Testis (tissue), 2 donors: Measurements from ENCODE around the gene CRBN.

Source experiments
- POLR2A ChIP-seq: fragments of 450-650 bp; IDR thresholded peaks from one replicate; pipeline ENCODE4 v1.6.1; 2017; ENCODE audit warnings: antibody characterized with exemption, mild to moderate bottlenecking, moderate library complexity
- TF ChIP-seq, protein P1 (sequence below), 3 experiments: fragments of 450-650 bp in 2 of 3; fragments of 200-600 bp in 1 of 3; sonication (generic) in 1 of 3; IDR thresholded peaks; one replicate each; pipeline ENCODE4 v1.5.1; 2016 to 2019; ENCODE audit warnings: antibody characterized with exemption in 3 of 3, mild to moderate bottlenecking in 2 of 3, moderate library complexity in 1 of 3

DNA sequence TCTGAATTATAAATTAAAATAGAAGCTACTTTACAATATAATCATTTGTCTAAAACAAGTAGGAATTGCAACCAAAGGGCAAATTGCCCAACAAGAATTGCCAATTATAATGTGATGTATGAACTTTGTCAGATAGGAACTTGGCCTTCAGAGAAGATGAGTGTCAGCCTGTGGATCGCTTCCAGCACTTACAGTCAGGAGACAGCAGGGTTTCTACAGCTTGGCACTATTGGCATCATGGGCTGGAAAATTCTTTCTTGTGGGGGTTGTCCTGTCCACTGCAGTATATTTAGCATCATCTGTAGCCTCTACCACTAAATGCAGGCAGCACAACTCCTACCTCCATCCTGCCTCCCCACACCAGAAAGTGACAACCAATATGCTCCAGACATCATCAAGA lies 48.1 kb upstream of the CRBN start:
- TF ChIP-seq, protein P1, sequence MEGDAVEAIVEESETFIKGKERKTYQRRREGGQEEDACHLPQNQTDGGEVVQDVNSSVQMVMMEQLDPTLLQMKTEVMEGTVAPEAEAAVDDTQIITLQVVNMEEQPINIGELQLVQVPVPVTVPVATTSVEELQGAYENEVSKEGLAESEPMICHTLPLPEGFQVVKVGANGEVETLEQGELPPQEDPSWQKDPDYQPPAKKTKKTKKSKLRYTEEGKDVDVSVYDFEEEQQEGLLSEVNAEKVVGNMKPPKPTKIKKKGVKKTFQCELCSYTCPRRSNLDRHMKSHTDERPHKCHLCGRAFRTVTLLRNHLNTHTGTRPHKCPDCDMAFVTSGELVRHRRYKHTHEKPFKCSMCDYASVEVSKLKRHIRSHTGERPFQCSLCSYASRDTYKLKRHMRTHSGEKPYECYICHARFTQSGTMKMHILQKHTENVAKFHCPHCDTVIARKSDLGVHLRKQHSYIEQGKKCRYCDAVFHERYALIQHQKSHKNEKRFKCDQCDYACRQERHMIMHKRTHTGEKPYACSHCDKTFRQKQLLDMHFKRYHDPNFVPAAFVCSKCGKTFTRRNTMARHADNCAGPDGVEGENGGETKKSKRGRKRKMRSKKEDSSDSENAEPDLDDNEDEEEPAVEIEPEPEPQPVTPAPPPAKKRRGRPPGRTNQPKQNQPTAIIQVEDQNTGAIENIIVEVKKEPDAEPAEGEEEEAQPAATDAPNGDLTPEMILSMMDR (IDR thresholded peaks at IDR 0.05): no peak
- TF ChIP-seq POLR2A: no peak
